ENCODE data around the gene PLA2G7. TPM values are rescaled to one million over a fixed set of nuclear protein-coding genes. Genes with fewer than 3 reads are reported as not detected.

The PLA2G7 gene
- total and polyA plus RNA-seq, 2 donors (not counting 3 experiments of a cell fraction or from before 2014, with no cell fraction given), result not detected

GRCh38 chr6:46688966-46689335 is 46.2 kb downstream of the PLA2G7 start:
- H4K20me1 ChIP-seq (replicated peaks; ENCODE audit: control insufficient read depth, extremely low read depth, insufficient read depth, low read length), result no peaks in the 10 kb centered on the region
- peaks cover 0 to 3% of the 10 kb centered on the region in 2 experiments for H3K27me3 ChIP-seq (ENCODE audit: control insufficient read depth in 2 of 2, insufficient read depth in 2 of 2, low read length in 2 of 2)
- intact Hi-C loops (cut with micrococcal nuclease) (no loop called here), dilution Hi-C loops (cut with MboI; ENCODE audit: extremely low pct_ligation_motif_present, low sequenced_read_pairs) (no loop called here)
- ChIA-PET POLR2A (no interaction called here), CTCF (no interaction called here)
- no peaks in the 10 kb centered on the region for H3K36me3 ChIP-seq (ENCODE audit: control insufficient read depth in 2 of 2, extremely low read depth in 1 of 2, insufficient read depth in 2 of 2, low read length in 2 of 2)
- H3K9me3 ChIP-seq (replicated peaks; ENCODE audit: control insufficient read depth, insufficient read depth, low read length), result no peaks in the 10 kb centered on the region
- H3K9ac ChIP-seq (replicated peaks; ENCODE audit: extremely low read depth, insufficient read depth, low read length), result no peak overlapping the region
- TF ChIP-seq MYC (IDR thresholded peaks at IDR 0.05; ENCODE audit: low read depth, low read length), result no peak
- TF ChIP-seq EZH2 (IDR thresholded peaks at IDR 0.05; ENCODE audit: borderline replicate concordance, low read depth, low read length, severe bottlenecking), result no peak
- TF ChIP-seq GATA2 (IDR thresholded peaks at IDR 0.05; ENCODE audit: insufficient read depth, insufficient read length, low read depth, low read length), result no peak
- no peak for TF ChIP-seq JUN (IDR thresholded peaks at IDR 0.05; ENCODE audit: borderline replicate concordance, insufficient read depth, insufficient read length, low read depth)
- no peak for TF ChIP-seq POLR2AphosphoS5 (IDR thresholded peaks at IDR 0.05; ENCODE audit: insufficient read depth, low read depth, low read length)
- TF ChIP-seq, protein P1, sequence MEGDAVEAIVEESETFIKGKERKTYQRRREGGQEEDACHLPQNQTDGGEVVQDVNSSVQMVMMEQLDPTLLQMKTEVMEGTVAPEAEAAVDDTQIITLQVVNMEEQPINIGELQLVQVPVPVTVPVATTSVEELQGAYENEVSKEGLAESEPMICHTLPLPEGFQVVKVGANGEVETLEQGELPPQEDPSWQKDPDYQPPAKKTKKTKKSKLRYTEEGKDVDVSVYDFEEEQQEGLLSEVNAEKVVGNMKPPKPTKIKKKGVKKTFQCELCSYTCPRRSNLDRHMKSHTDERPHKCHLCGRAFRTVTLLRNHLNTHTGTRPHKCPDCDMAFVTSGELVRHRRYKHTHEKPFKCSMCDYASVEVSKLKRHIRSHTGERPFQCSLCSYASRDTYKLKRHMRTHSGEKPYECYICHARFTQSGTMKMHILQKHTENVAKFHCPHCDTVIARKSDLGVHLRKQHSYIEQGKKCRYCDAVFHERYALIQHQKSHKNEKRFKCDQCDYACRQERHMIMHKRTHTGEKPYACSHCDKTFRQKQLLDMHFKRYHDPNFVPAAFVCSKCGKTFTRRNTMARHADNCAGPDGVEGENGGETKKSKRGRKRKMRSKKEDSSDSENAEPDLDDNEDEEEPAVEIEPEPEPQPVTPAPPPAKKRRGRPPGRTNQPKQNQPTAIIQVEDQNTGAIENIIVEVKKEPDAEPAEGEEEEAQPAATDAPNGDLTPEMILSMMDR (IDR thresholded peaks at IDR 0.05; ENCODE audit: extremely low read depth in 1 of 2, insufficient read depth in 1 of 2, low read depth in 1 of 2, low read length in 2 of 2), result no peak
- TF ChIP-seq, protein P2, sequence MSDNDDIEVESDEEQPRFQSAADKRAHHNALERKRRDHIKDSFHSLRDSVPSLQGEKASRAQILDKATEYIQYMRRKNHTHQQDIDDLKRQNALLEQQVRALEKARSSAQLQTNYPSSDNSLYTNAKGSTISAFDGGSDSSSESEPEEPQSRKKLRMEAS (IDR thresholded peaks at IDR 0.05; ENCODE audit: insufficient read depth, insufficient read length), result no peak
- no peak for TF ChIP-seq FOS (IDR thresholded peaks at IDR 0.05; ENCODE audit: borderline replicate concordance, insufficient read depth, low read length)
- no peak for TF ChIP-seq POLR2A (IDR thresholded peaks at IDR 0.05; ENCODE audit: low read depth, low read length)
- no peak overlapping the region for H3K4me2 ChIP-seq (ENCODE audit: insufficient read depth, low read length)
- no peaks in the 10 kb centered on the region for H3K79me2 ChIP-seq (ENCODE audit: control insufficient read depth, insufficient read depth, low read length)
- H2AFZ ChIP-seq (ENCODE audit: low read depth, low read length), result no peak overlapping the region
- BruUV-seq (replicated peaks), result no TSS peak
- H3K4me1 ChIP-seq (ENCODE audit: control insufficient read depth, extremely low read depth, insufficient read depth, low read length), result no peaks in the 10 kb centered on the region
- no peaks in the 10 kb centered on the region for H3K9me1 ChIP-seq (replicated peaks; ENCODE audit: control insufficient read depth, extremely low read depth, insufficient read depth, low read length)
- H3K4me3 ChIP-seq (replicated peaks in 1 of 3; ENCODE audit: insufficient read depth in 1 of 3, low read depth in 1 of 3, low read length in 3 of 3), result no peak overlapping the region
- DNase-seq (ENCODE audit: low read depth, low spot score) (no peak), FAIRE-seq (no peak)
- H3K27ac ChIP-seq (ENCODE audit: insufficient read depth, low read depth, low read length), result no peak overlapping the region

Data from endothelial cell of umbilical vein (primary cell).